ENCODE measurements around the gene THAP8. TPM values are rescaled to one million over a fixed set of nuclear protein-coding genes. Genes with fewer than 3 reads are reported as not detected.

THAP8 gene
- total RNA-seq, 1 donor from 2014 or later, result 5.2 TPM

DNA sequence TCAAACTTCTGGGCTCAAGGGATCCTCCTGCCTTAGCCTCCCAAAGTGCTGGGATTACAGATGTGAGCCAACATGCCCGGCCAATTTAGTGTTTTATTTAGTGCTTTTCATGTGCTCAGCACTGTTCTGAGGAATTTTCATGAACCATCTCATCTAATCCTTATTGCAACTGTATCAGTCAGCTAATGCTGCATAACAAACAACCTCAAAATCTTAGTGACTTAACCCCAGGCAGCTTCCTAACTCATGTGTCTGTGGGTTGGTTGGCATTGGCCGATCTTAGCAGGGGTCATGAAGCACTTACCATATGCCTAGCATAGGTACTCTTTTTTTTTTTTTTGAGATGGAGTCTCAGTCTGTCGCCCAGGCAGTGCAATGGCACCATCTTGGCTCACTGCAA, 65.3 kb downstream of the THAP8 start:
- H3K27me3 ChIP-seq, result peaks cover 29% of the 10 kb centered on the region
- H3K4me1 ChIP-seq, result no peaks in the 10 kb centered on the region

DNA sequence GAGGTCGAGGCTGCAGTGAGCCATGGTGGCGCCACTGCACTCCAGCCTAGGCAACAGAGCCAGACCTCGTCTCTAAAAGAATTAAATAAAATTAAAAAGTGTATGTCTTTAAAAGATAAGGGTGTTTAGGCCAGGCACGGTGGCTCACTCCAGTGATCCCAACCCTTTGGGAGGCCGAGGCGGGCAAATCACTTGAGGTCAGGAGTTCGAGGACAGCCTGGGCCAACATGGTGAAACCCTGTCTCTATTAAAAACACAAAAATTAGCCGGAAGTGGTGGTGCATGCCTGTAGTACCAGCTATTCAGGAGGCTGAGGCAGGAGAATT, 66.6 kb downstream of the THAP8 start:
- Histone ChIP-seq H3K9me3 (no peaks in the 10 kb centered on the region), H3K36me3 (no peaks in the 10 kb centered on the region), H3K27ac (no peak overlapping the region), H3K27me3 (peaks cover 29% of the 10 kb centered on the region), H3K4me1 (no peaks in the 10 kb centered on the region), H3K4me3 (no peak overlapping the region)
- ATAC-seq (no peak), DNase-seq (no peak)
- TF ChIP-seq, protein P1, sequence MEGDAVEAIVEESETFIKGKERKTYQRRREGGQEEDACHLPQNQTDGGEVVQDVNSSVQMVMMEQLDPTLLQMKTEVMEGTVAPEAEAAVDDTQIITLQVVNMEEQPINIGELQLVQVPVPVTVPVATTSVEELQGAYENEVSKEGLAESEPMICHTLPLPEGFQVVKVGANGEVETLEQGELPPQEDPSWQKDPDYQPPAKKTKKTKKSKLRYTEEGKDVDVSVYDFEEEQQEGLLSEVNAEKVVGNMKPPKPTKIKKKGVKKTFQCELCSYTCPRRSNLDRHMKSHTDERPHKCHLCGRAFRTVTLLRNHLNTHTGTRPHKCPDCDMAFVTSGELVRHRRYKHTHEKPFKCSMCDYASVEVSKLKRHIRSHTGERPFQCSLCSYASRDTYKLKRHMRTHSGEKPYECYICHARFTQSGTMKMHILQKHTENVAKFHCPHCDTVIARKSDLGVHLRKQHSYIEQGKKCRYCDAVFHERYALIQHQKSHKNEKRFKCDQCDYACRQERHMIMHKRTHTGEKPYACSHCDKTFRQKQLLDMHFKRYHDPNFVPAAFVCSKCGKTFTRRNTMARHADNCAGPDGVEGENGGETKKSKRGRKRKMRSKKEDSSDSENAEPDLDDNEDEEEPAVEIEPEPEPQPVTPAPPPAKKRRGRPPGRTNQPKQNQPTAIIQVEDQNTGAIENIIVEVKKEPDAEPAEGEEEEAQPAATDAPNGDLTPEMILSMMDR (IDR thresholded peaks at IDR 0.05), result no peak
- intact Hi-C loops (cut with DNase I), result no loop called here

More for the DNA sequence above, 65.3 kb downstream of the THAP8 start:
- H3K36me3 ChIP-seq, result no peaks in the 10 kb centered on the region
- ATAC-seq (no peak), DNase-seq (no peak)
- no peak overlapping the region for H3K4me3 ChIP-seq
- no peaks in the 10 kb centered on the region for H3K9me3 ChIP-seq
- TF ChIP-seq, protein P1 (IDR thresholded peaks at IDR 0.05), result no peak
- intact Hi-C loops (cut with DNase I), result no loop called here
- no peak overlapping the region for H3K27ac ChIP-seq

GRCh38 chr19:35986664-35987570, 67.2 kb downstream of the THAP8 start:
- DNase-seq (no peak), ATAC-seq (peak; percentile 69)
- H3K4me1 ChIP-seq, result no peaks in the 10 kb centered on the region
- no peaks in the 10 kb centered on the region for H3K36me3 ChIP-seq
- H3K27ac ChIP-seq, result no peak overlapping the region
- TF ChIP-seq, protein P1 (IDR thresholded peaks at IDR 0.05), result no peak
- peak overlapping the region; percentile 35 for H3K4me3 ChIP-seq
- H3K9me3 ChIP-seq, result no peaks in the 10 kb centered on the region
- intact Hi-C loops (cut with DNase I), result no loop called here
- peaks cover 29% of the 10 kb centered on the region for H3K27me3 ChIP-seq

DNA sequence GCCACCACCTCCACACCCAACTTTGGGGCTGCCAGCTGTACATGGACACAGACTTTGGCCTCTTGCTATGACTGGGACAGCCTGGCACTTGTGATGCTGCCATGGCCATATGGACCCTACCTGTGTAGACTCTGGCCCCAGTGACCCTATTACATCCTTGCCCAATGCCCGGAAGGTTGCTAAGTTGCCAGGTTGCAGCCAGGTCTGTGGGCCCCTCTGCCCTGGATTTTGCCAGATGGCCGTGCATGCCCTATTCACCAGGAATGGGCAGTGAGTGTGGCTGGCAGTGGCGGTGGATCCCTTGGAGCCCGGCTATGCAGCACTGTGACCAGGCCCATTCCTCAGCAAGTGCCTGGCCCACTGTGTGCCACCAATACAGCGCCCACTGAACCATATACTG, 68.0 kb downstream of the THAP8 start:
- Histone ChIP-seq H3K4me1 (no peaks in the 10 kb centered on the region), H3K36me3 (no peaks in the 10 kb centered on the region), H3K9me3 (no peaks in the 10 kb centered on the region), H3K27ac (no peak overlapping the region), H3K4me3 (no peak overlapping the region), H3K27me3 (peaks cover 29% of the 10 kb centered on the region)
- TF ChIP-seq, protein P1 (IDR thresholded peaks at IDR 0.05), result no peak
- intact Hi-C loops (cut with DNase I), result no loop called here
- ATAC-seq, result no peak
- no peak for DNase-seq

Other genes starting within 250 kb of the THAP8 start
- gene PRODH2, start 241.4 kb downstream of the THAP8 start, total RNA-seq, result not detected
- gene NPHS1, start 201.8 kb downstream of the THAP8 start, total RNA-seq, result not detected
- not detected for gene KIRREL2, start 197.4 kb downstream of the THAP8 start, total RNA-seq
- 7.0 TPM for gene APLP1, start 185.7 kb downstream of the THAP8 start, total RNA-seq
- 19.5 TPM for gene NFKBID, start 153.7 kb downstream of the THAP8 start, total RNA-seq
- gene HCST, start 151.8 kb downstream of the THAP8 start, total RNA-seq, result 44.0 TPM
- gene TYROBP, start 146.0 kb downstream of the THAP8 start, total RNA-seq, result 367 TPM
- gene LRFN3, start 117.9 kb downstream of the THAP8 start, total RNA-seq, result 10.5 TPM
- 14.2 TPM for gene SDHAF1, start 59.1 kb downstream of the THAP8 start, total RNA-seq
- gene SYNE4, start 45.5 kb downstream of the THAP8 start, total RNA-seq, result 8.1 TPM
- gene ALKBH6, start 40.1 kb downstream of the THAP8 start, total RNA-seq, result 18.7 TPM
- 10.5 TPM for gene CLIP3, start 21.4 kb downstream of the THAP8 start, total RNA-seq
- gene WDR62, start 612 bp upstream of the THAP8 start, total RNA-seq, result 0.93 TPM
- not detected for gene OVOL3, start 56.9 kb upstream of the THAP8 start, total RNA-seq
- 37.6 TPM for gene POLR2I, start 60.6 kb upstream of the THAP8 start, total RNA-seq
- gene TBCB, start 61.2 kb upstream of the THAP8 start, total RNA-seq, result 82.2 TPM
- 582 TPM for gene CAPNS1, start 85.8 kb upstream of the THAP8 start, total RNA-seq
- gene COX7A1, start 98.2 kb upstream of the THAP8 start, total RNA-seq, result 79.4 TPM
- gene ZNF565, start 160.4 kb upstream of the THAP8 start, total RNA-seq, result 6.4 TPM
- gene ZNF146, start 160.8 kb upstream of the THAP8 start, total RNA-seq, result 41.2 TPM